ENCODE data around the gene EIF4B. TPM values are rescaled to one million over a fixed set of nuclear protein-coding genes. Genes with fewer than 3 reads are reported as not detected.

Gene EIF4B
- total RNA-seq, 4 donors from 2014 or later, result 404 to 559 (median 485) TPM

DNA sequence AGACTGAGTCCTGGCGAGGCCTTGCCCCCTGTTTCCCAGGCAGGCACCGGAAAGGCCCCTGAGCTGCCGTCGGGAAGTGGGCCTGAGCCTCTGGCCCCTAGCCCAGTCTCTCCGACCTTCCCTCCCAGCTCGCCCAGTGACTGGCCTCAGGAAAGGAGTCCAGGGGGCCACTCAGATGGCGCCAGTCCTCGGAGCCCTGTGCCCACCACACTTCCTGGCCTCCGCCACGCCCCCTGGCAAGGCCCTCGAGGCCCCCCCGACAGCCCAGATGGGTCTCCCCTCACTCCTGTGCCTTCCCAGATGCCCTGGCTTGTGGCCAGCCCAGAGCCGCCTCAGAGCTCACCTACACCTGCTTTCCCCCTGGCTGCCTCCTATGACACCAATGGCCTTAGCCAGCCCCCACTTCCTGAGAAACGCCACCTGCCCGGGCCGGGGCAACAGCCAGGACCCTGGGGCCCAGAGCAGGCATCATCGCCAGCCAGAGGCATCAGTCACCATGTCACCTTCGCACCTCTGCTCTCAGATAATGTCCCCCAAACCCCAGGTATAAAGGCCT, 54.5 kb downstream of the EIF4B start:
- Histone ChIP-seq H3K9me3 (no peaks in the 10 kb centered on the region), H3K27ac (peak overlapping the region; percentile 9), H3K4me3 (no peak overlapping the region), H3K27me3 (no peaks in the 10 kb centered on the region), H3K36me3 (peaks cover 89% of the 10 kb centered on the region), H3K4me1 (peaks cover 65% of the 10 kb centered on the region)
- TF ChIP-seq POLR2A (IDR thresholded peaks at IDR 0.05), result no peak
- TF ChIP-seq EP300 (IDR thresholded peaks at IDR 0.05), result no peak
- no peak for TF ChIP-seq CTCF (IDR thresholded peaks at IDR 0.05)
- no peak for TF ChIP-seq POLR2AphosphoS5 (IDR thresholded peaks at IDR 0.05)
- peak in 1 of 2 donors; percentile 81 for DNase-seq (ENCODE audit: low spot score in 2 of 2)
- WGBS, result 48% methylated on average over 15 of the region's 18 CpGs

DNA sequence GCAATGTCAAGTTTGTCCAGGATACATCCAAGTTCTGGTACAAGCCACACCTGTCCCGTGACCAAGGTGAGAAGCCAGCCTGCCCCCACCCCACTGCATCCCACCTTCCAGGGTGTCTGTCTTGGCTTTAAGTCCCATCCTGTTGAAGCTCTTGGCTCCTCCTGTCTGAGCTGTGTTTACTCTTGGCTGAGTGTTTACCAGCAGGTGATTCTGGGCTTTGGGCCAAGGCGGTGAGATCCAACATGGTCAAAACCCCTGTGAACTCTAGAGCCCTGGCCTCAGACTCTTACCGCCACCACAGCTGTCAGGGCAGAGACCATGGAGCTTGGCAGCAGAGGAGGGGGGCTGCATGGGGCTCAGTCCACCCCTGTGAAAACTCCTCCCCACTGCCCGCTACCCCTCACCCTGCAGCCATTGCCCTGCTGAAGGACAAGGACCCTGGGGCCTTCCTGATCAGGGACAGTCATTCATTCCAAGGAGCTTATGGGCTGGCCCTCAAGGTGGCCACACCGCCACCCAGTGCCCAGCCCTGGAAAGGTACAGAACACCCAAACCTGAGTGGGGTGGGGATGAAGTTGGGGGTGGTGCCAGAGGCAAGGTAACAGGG, 55.3 kb downstream of the EIF4B start:
- WGBS, result 67% methylated on average over 1 of the region's 5 CpGs

GRCh38 chr12:53062011-53062961, 56.0 kb downstream of the EIF4B start:
- DNase-seq (ENCODE audit: low spot score in 2 of 2), result peak; percentile 55 to 78
- no peak for TF ChIP-seq CTCF (IDR thresholded peaks at IDR 0.05)
- TF ChIP-seq POLR2AphosphoS5 (IDR thresholded peaks at IDR 0.05), result no peak
- no peak for TF ChIP-seq EP300 (IDR thresholded peaks at IDR 0.05)
- no peak for TF ChIP-seq POLR2A (IDR thresholded peaks at IDR 0.05)
- 63% methylated on average over 16 of the region's 20 CpGs for WGBS
- Histone ChIP-seq H3K27me3 (no peaks in the 10 kb centered on the region), H3K36me3 (peaks cover 85% of the 10 kb centered on the region), H3K9me3 (no peaks in the 10 kb centered on the region), H3K4me3 (no peak overlapping the region), H3K4me1 (peaks cover 69% of the 10 kb centered on the region), H3K27ac (peak overlapping the region; percentile 8)

More for the DNA sequence above, 55.3 kb downstream of the EIF4B start:
- no peak for TF ChIP-seq POLR2AphosphoS5 (IDR thresholded peaks at IDR 0.05)
- TF ChIP-seq POLR2A (IDR thresholded peaks at IDR 0.05), result no peak
- TF ChIP-seq EP300 (IDR thresholded peaks at IDR 0.05), result no peak
- TF ChIP-seq CTCF (IDR thresholded peaks at IDR 0.05), result no peak
- no peaks in the 10 kb centered on the region for H3K9me3 ChIP-seq
- H3K27ac ChIP-seq, result no peak overlapping the region
- peaks cover 88% of the 10 kb centered on the region for H3K36me3 ChIP-seq
- no peak overlapping the region for H3K4me3 ChIP-seq
- DNase-seq (ENCODE audit: low spot score in 2 of 2), result peak in 1 of 2 donors; percentile 78
- H3K27me3 ChIP-seq, result no peaks in the 10 kb centered on the region
- peaks cover 69% of the 10 kb centered on the region for H3K4me1 ChIP-seq

DNA sequence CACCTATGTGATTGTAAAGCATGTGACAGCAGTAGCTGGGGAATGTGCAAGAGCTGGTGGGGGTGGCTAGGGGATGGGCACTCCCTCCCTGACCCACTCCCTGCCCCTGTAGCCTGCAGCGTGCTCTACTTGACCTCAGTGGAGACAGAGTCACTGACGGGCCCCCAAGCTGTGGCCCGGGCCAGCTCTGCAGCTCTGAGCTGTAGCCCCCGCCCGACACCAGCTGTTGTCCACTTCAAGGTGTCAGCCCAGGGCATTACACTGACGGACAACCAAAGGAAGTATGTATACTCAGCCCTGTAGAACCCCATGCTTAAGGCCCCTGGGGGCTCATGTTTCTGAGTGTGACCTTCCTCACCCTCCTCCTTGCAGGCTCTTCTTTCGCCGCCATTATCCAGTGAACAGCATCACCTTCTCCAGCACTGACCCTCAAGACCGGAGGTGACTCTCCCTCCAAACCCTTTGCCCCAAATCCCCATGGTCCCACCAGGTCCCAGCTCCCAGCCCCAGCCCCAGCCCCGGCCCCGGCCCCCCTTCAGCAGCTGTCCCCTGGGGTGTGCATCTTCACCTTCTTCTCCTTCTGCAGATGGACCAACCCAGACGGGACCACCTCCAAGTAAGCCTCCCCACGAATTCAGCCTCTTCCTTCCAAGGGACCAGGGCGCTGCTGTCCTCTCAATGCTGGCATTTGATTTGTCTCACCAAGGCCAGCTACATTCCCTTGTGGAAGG, 56.9 kb downstream of the EIF4B start:
- WGBS, result 91% methylated on average over 10 of the region's 14 CpGs
- peaks cover 72% of the 10 kb centered on the region for H3K4me1 ChIP-seq
- peak in 1 of 2 donors; percentile 60 for DNase-seq (ENCODE audit: low spot score in 2 of 2)
- no peaks in the 10 kb centered on the region for H3K9me3 ChIP-seq
- no peaks in the 10 kb centered on the region for H3K27me3 ChIP-seq
- H3K4me3 ChIP-seq, result no peak overlapping the region
- peak overlapping the region; percentile 45 for H3K27ac ChIP-seq
- no peak for TF ChIP-seq CTCF (IDR thresholded peaks at IDR 0.05)
- H3K36me3 ChIP-seq, result peaks cover 85% of the 10 kb centered on the region

Measured in suprapubic skin (tissue), 4 donors.